ENCODE results near the gene ASB13.
A peak's percentile ranks its signal among the peaks of the same experiment; 100 is the strongest.

The ASB13 gene

GRCh38 chr10:5647507-5648240 is 18.7 kb downstream of the ASB13 start:
- no peak for DNase-seq (ENCODE audit: low spot score)

DNA sequence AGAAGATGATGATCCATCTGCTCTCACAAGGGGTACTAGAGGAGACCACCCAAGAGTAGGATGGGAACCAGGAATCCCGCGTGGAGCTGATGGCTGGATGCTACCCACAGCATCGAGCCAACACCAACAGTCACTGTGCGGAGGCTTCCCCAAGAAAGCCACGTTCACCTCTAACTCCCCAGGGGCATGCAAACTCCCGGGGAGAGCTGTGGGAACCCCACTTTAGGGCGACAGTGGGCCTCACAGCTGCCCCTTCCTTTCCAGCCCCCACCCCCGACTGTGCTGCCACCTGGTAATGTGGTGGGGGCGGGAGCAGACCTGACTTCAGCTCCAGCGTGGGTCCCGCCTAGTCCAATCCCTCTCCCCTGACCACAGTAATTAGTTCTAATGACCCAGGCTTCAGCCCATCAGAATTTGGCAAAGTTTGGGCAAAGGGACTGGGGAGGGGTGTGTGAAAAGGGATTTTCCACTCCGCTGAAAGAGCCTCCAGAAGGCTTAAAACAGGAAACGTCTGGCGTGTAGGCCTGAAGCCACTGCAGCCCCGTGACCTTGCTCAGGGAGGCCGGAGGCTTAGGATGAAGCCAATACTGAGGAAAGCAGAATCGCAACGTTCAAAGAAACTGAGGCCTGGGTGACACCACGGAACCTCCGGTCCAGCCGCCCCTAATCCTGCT is 20.3 kb downstream of the ASB13 start:
- DNase-seq (ENCODE audit: low spot score) = no peak

DNA sequence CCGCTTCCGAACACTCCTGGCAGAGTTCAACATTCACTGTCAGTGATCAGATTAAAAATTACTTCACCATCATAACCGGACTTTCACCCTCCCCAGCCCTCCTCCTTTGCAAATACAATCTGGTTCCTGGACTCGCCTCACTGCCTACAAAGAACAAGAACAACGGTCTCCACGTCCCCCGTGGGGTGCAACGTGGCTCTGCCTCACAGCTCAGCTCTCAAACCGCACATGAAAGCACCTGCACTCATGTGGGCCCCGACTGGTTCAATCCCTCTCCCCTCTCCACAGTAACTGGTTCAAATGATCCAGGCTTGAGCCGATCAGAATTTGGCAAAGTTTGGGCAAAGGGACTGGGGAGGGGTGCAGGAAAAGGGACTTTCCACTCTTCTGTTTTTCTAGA is 21.0 kb downstream of the ASB13 start:
- no peak for DNase-seq (ENCODE audit: low spot score)

DNA sequence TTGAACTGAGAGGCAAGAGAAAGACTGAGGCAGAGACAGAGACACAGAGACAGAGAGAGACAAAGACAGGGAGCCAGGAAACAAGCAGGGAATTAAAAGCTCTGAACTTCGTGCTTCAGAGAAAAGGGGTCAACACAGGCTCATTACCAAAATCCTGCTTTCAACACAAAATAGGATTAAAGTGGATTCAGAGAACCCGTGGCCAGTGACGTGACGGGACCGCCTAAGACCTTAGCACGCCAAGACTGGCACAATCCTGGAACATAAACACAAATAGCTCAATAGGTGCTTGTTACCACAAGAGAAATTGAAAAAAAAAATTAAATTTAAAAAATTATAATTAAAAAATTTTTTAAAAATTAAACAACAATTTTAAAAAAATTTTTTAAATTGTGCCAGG is 21.5 kb downstream of the ASB13 start:
- no peak for DNase-seq (ENCODE audit: low spot score)

- no peak for DNase-seq (ENCODE audit: low spot score)
Measured at GRCh38 chr10:5643346-5644067, 22.9 kb downstream of the ASB13 start.

- no peak for DNase-seq (ENCODE audit: low spot score)
Measured at GRCh38 chr10:5641501-5641900, 24.9 kb downstream of the ASB13 start.

- DNase-seq (ENCODE audit: low spot score) = no peak
Measured at GRCh38 chr10:5640501-5640900, 25.9 kb downstream of the ASB13 start.

- DNase-seq (ENCODE audit: low spot score) = no peak
Measured at GRCh38 chr10:5640036-5640435, 26.4 kb downstream of the ASB13 start.

DNA sequence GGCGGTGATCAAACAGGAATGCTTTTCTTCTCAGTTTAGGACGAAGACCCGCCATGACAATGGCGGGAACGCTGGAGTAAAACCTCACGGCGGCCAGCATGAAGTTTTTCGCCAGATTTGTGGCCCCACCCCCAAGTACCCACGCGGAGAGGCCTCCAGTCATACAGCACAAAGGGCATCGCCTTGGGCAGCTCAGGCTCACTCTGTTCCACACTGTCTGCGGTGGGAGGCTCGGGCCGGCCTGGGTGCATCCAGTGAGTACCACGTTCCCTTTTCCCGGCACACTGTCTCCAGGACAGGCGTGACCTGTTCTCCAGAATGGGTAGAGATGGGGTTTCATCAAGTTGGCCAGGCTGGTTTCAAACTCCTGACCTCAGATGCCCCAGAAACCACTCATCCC is 27.3 kb downstream of the ASB13 start:
- no peak for DNase-seq (ENCODE audit: low spot score)

DNA sequence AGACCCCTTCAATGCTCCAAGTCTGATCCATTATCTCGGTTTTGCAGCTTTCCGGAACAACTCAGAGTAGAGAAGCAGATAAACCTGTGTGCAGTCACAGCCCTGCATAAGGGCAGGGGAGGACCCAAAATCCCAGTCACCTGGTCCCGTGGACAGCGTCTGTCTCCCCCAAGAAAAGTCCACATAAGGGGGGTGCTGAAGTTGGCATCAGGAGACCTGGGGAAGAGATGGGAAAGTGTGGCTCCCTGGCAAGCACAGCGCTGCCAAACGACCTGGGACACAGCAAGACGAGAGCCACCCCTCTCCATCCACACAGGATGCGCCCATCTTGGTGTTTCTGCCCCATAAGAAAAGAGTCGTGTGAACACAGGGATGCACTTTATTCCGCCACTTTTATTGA is 27.9 kb downstream of the ASB13 start:
- DNase-seq (ENCODE audit: low spot score) = no peak

- DNase-seq (ENCODE audit: low spot score) = no peak
Measured at GRCh38 chr10:5634918-5635317, 31.5 kb downstream of the ASB13 start.

GRCh38 chr10:5633166-5633749 is 33.1 kb downstream of the ASB13 start:
- DNase-seq (ENCODE audit: low spot score) = no peak

- no peak for DNase-seq (ENCODE audit: low spot score)
Measured at GRCh38 chr10:5632446-5632845, 33.9 kb downstream of the ASB13 start.

DNA sequence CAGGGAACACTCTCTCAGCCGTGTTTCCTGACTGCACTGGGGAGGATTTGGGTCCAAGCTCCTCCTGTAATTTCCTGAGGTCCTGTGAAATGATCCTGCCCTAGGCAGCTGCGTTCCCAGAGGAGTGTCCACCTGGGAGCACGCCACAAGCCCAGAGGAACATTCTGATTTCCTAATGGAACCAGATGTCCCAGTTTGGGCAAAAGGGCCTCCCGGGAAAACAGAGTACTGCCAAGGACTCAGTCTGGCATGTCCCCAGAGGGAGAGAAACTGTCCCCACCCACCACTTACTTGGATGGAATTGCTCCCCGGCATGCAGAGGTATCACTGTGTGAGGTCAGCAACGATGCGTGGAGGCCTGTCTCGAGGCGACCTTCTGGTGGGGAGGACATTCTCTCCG is 34.5 kb downstream of the ASB13 start:
- no peak for DNase-seq (ENCODE audit: low spot score)

GRCh38 chr10:5630112-5630436 is 36.3 kb downstream of the ASB13 start:
- DNase-seq (ENCODE audit: low spot score) = no peak

DNA sequence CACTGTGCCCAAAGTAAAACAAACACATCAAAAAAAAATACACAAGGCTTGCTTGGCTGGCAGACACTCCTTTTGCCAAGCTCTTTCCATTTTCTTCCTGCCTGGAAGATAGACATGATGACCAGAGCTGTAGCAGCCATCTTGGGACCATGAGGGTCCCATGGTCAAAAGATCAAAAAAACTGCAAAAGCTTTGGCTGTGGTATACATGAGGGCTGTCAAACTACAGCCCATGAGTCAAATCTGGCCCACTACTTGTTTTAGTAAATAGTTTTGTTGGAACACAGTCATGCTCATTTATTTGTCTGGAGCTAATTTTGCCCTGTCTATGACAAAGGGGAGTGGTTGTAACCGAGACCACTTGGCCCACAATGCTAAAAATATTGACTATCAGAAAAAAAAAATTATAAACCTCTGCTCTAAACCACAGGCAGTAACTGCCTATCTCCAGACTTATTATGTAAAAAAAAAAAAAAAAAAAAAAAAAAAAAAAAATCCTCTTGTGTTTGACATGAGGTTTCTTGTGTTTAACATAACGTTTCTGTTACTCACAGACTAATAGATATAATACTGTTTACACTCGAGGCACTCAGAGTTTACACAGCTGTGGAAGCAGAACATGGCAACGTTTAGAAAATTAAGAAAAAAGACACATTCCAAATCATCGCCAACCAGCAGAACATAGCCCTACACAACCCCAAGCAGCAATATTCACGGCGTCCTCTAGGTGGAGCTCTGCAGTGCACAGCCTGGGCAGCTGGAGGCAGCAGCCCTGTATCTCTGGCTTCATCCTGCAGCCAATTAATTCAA is 36.9 kb downstream of the ASB13 start:
- DNase-seq (ENCODE audit: low spot score) = peak; percentile 80

DNA sequence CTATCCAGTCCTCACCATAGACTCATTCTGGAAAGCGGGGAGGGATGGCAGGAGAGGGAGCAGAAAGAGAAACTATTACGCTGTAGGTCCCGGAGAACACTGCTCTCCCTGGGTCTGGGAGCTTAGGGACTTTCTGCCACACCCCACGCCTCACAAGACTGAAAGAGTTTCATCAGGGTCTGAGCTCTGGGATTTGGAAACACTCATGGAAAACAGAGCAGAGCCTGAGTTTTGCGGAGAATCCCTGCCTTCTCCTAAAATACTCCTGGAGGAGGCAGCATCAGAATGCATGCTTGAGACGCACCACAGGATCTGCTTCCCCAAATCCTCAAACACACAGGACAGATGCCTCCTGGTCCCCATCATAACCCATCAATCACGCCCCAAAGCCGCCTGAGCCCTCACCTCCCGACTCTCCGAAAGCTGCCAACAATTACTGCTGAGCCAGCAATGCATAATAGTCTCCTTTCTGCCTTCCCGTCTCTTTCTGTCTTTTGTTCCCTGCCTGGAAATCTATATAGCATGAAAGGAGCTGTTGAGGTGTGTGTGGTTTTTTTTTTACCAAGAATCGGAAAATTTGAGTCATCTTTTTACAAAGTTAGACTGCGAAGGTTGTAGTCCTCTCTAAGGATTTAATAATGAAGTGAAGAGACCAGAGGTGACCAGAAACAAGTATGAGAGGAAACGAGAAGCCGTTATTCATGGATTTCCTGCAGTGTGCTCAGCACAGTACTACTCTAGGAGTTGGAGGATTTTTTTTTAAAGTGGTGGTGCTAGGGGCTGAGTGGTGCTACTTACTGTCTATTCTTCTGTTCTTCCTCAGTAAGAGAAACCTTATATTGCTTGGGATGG is 37.7 kb downstream of the ASB13 start:
- no peak for DNase-seq (ENCODE audit: low spot score)

- no peak for DNase-seq (ENCODE audit: low spot score)
Measured at GRCh38 chr10:5627486-5628044, 38.8 kb downstream of the ASB13 start.

DNA sequence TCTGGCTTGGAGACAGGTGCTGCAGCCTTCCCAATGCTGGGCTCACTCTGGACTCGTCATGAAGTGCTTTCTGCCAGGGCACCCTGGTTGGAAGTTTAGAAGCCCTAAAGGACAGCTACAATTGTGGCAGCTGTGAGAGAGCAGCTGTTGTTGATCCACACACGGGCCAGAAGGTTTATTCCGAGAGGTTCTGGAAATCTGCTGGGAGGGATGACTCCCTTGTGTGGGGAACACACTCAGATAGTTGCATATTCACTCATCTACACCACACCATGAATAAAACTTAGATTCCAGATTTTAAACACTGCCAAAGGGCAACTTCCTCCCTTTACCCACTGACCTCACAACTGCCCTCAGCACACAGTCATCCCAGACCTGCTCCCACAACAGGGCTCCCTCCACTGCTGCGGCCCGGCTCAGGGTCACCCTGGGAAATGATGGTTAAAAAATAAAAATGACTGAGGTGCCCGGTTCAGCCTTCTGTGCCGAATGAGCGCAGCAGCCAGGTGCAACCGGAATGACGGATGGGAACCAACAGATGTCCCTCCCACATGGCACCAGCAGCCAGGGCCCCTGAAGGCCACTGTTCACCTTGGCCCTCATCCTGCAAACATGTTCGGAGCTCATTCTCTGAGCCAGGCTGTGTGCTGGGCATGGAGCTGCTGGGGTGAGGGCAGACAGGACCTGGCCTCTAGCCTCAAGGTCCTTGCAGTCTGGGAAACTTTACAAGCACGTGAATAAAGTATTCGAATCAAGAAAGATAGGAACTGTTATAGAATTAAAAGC is 40.2 kb downstream of the ASB13 start:
- DNase-seq (ENCODE audit: low spot score) = no peak

DNA sequence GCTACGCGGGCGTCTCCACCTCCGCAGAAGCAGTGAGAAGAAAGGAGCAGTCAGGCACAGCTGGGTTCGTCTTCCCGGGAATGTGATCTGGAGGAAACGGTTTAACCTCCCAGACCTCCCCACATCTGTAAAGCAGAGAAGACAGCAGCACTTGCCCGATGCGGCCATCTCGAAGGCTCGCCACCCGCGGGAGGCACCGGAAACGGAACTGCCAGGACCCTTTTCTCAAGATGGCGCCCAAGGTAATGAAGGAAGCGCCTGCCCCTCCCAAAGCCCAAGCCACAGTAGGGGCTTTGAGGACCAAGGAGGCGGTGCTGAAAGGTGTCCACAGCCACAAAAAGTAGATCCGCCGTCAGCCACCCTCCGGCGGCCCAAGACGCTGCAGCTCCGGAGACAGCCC is 41.7 kb downstream of the ASB13 start:
- no peak for DNase-seq (ENCODE audit: low spot score)
